Mammary epithelial cell (primary cell): Measurements from ENCODE around the gene NATD1.

Experiments used
- CTCF ChIP-seq, 2 donors: IDR thresholded peaks in 1 of 2; conservative IDR thresholded peaks in 1 of 2; 2 replicates each; pipeline ENCODE4 v1.5.1; 2011 to 2012; ENCODE audit warnings: inconsistent platforms in 2 of 2, low read length in 2 of 2, mild to moderate bottlenecking in 2 of 2, control low read depth in 1 of 2, low read depth in 1 of 2; ENCODE audit not compliant: insufficient read depth in 1 of 2; ENCODE audit errors: extremely low read depth in 1 of 2
- EZH2 ChIP-seq: IDR thresholded peaks from 2 replicates; pipeline ENCODE4 v1.6.1; 2012; ENCODE audit warnings: low read length, inconsistent platforms, borderline replicate concordance

- TF ChIP-seq CTCF (conservative IDR thresholded peaks at IDR 0.05 in 1 of 2, IDR thresholded peaks at IDR 0.05 in 1 of 2; ENCODE audit: extremely low read depth in 1 of 2, insufficient read depth in 1 of 2, low read depth in 1 of 2, low read length in 2 of 2) (no peak), EZH2 (no peak)
These were observed 17.3 kb downstream of the NATD1 start for GRCh38 chr17:21235921-21236320.
